Uterus (tissue), 4 donors: Measurements from ENCODE around the gene PI4K2B. TPM values are rescaled to one million over a fixed set of nuclear protein-coding genes. Genes with fewer than 3 reads are reported as not detected.

Source experiments
- DNase-seq, 2 donors: peaks; one replicate each; pipeline ENCODE4 v3.0.0-alpha.2; 2019 to 2020
- H3K27ac ChIP-seq, 2 donors: fragments of 200-600 bp; sonication (generic); 1 replicate in 1 of 2; 2 replicates in 1 of 2; pipeline ENCODE4 v1.5.1; 2016 to 2018
- H3K27me3 ChIP-seq, 2 donors: fragments of 200-600 bp; sonication (generic); one replicate each; pipeline ENCODE4 v1.5.1; 2018 to 2019; ENCODE audit warnings: control low read depth in 1 of 2
- H3K36me3 ChIP-seq, 2 donors: fragments of 200-600 bp; sonication (generic); one replicate each; pipeline ENCODE4 v1.5.1; 2019; ENCODE audit warnings: control low read depth in 1 of 2
- H3K4me1 ChIP-seq, 2 donors: fragments of 200-600 bp; sonication (generic); one replicate each; pipeline ENCODE4 v1.5.1; 2018 to 2019; ENCODE audit warnings: control low read depth in 1 of 2
- H3K4me3 ChIP-seq, 2 donors: fragments of 200-600 bp; sonication (generic); 1 replicate in 1 of 2; 2 replicates in 1 of 2; pipeline ENCODE4 v1.5.1; 2018 to 2019; ENCODE audit warnings: mild to moderate bottlenecking in 1 of 2
- H3K9me3 ChIP-seq, 2 donors: fragments of 200-600 bp; sonication (generic); one replicate each; pipeline ENCODE4 v1.5.1; 2019; ENCODE audit warnings: control low read depth in 1 of 2
- POLR2A ChIP-seq, 2 donors: fragments of 450-650 bp; IDR thresholded peaks; one replicate each; pipeline ENCODE4 v1.6.1; 2016; ENCODE audit warnings: antibody characterized with exemption in 2 of 2, mild to moderate bottlenecking in 1 of 2, moderate library complexity in 1 of 2
- intact Hi-C: fragments of 100-400 bp; cut with DNase I; formaldehyde crosslinking; loops from one replicate; pipeline ENCODE4 v1.15.1; 2023; ENCODE audit warnings: low total_unique reads
- total RNA-seq, 4 donors: library from RNA; depleted of rRNA in 3 of 4; stranded (reverse); fragments of >200 nt in 3 of 4; gene quantifications; one replicate each; pipeline versions ENCODE4 v1.1.0 to v1.2.4, GENCODE V29; 2014 to 2023
- TF ChIP-seq, protein P1 (sequence below), 4 experiments: fragments of 200-600 bp in 2 of 4; fragments of 450-650 bp in 2 of 4; sonication (generic) in 2 of 4; IDR thresholded peaks; one replicate each; pipeline ENCODE4 v1.5.1; 2016 to 2019; ENCODE audit warnings: antibody characterized with exemption in 4 of 4, mild to moderate bottlenecking in 2 of 4, moderate library complexity in 1 of 4
- donor health status: DM: yes; HTN: yes; CAD: no.

PI4K2B gene
- total RNA-seq = 10 to 100 TPM in 3 of 4 donors, 1 to 10 TPM in 1; 2.8 to 27.4 (median 18.2) TPM

DNA sequence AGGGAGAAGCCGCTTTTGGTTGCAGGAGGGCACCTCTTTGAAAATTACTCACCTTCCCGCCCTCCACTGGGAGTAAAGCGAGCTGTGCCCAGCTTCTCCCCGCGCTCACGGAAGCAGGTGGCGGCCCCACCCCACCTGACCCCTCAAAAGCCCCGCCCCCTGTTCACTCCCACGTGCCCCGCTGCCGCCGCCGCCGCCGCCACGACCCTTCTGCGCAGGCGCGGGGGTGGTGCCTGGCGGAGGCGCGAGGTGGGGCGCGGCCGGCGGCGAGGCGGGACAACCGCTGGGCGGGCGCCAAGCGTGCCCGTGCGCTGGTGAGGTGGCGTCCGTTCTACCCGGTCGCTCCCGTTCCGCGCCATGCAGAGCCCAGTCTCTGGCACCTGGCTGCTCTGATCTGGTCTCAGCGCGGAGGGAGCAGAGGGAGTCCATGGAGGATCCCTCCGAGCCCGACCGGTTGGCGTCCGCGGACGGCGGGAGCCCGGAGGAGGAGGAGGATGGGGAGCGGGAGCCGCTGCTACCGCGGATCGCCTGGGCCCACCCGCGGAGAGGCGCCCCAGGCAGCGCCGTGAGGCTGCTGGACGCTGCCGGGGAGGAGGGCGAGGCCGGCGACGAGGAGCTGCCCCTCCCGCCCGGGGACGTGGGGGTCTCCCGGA is at the start of gene PI4K2B:
PI4K2B (plus strand) TSS at position 297 of the 653 bp plus-strand sequence; CDS start at position 428, 131 bp downstream.
- peak; percentile 80 to 84 for DNase-seq
- Histone ChIP-seq H3K36me3 (no peaks in the 10 kb centered on the region), H3K4me1 (peaks cover 0 to 5% of the 10 kb centered on the region in 2 donors), H3K4me3 (peak within 1 kb of the TSS; percentile 62 to 85), H3K27me3 (no peaks in the 10 kb centered on the region), H3K9me3 (no peaks in the 10 kb centered on the region), H3K27ac (peak within 1 kb of the TSS; percentile 92 to 98)
- intact Hi-C loops = no loop called here
- peak; percentile 54 to 90 for TF ChIP-seq POLR2A (IDR thresholded peaks at IDR 0.05)
- TF ChIP-seq, protein P1, sequence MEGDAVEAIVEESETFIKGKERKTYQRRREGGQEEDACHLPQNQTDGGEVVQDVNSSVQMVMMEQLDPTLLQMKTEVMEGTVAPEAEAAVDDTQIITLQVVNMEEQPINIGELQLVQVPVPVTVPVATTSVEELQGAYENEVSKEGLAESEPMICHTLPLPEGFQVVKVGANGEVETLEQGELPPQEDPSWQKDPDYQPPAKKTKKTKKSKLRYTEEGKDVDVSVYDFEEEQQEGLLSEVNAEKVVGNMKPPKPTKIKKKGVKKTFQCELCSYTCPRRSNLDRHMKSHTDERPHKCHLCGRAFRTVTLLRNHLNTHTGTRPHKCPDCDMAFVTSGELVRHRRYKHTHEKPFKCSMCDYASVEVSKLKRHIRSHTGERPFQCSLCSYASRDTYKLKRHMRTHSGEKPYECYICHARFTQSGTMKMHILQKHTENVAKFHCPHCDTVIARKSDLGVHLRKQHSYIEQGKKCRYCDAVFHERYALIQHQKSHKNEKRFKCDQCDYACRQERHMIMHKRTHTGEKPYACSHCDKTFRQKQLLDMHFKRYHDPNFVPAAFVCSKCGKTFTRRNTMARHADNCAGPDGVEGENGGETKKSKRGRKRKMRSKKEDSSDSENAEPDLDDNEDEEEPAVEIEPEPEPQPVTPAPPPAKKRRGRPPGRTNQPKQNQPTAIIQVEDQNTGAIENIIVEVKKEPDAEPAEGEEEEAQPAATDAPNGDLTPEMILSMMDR (IDR thresholded peaks at IDR 0.05) = no peak

DNA sequence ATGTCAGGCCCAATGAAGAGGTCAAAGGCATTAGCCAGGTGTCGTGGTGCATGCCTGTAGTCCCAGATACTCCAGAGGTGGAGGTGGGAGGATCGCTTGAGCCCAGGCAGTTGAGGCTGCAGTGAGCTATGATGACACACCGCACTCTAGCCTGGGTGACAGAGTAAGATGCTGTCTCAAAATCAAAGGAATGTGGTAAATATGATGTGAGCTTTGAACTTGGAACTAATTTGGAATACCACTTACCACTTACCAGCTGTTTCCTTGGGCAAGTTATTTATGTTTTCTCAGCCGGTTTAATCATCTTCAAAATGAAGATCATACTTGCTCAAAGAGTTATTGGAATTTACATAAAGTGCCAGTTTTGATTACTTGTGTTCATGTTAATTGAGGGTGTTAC is 49.8 kb upstream of the PI4K2B start:
- no peak overlapping the region for H3K27ac ChIP-seq
- no peaks in the 10 kb centered on the region for H3K9me3 ChIP-seq
- H3K27me3 ChIP-seq = no peaks in the 10 kb centered on the region
- no peak overlapping the region for H3K4me3 ChIP-seq
- DNase-seq = no peak
- TF ChIP-seq POLR2A (IDR thresholded peaks at IDR 0.05) = no peak
- TF ChIP-seq, protein P1 (IDR thresholded peaks at IDR 0.05) = no peak
- no peaks in the 10 kb centered on the region for H3K4me1 ChIP-seq
- no peaks in the 10 kb centered on the region for H3K36me3 ChIP-seq
- intact Hi-C loops = no loop called here

DNA sequence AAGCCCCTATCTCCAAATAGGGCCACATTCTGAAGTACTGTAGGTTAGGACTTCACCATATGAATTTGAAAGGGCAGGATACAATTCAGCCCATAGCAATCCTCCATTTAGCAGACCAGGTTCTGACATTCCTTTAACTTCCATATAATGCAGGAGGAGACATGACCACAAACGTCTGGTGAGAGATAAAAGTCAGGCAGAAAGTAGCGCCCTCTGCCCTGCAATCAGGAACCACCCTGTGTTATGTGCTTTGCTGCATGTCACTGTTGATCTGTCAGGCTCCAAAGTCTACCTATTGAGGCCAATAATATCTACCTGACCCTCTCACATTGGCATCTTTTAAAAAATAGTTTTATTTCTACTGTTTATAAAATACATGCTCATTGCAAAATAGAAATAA is 43.4 kb upstream of the PI4K2B start:
- no peaks in the 10 kb centered on the region for H3K4me1 ChIP-seq
- no peak overlapping the region for H3K27ac ChIP-seq
- no peaks in the 10 kb centered on the region for H3K9me3 ChIP-seq
- H3K4me3 ChIP-seq = no peak overlapping the region
- H3K36me3 ChIP-seq = no peaks in the 10 kb centered on the region
- intact Hi-C loops = no loop called here
- DNase-seq = no peak
- TF ChIP-seq POLR2A (IDR thresholded peaks at IDR 0.05) = no peak
- TF ChIP-seq, protein P1 (IDR thresholded peaks at IDR 0.05) = no peak
- H3K27me3 ChIP-seq = no peaks in the 10 kb centered on the region

- H3K9me3 ChIP-seq = no peaks in the 10 kb centered on the region
- no peak for DNase-seq
- H3K27me3 ChIP-seq = no peaks in the 10 kb centered on the region
- TF ChIP-seq POLR2A (IDR thresholded peaks at IDR 0.05) = no peak
- TF ChIP-seq, protein P1 (IDR thresholded peaks at IDR 0.05) = no peak
- no peaks in the 10 kb centered on the region for H3K4me1 ChIP-seq
- intact Hi-C loops = no loop called here
- H3K36me3 ChIP-seq = no peaks in the 10 kb centered on the region
- no peak overlapping the region for H3K4me3 ChIP-seq
- no peak overlapping the region for H3K27ac ChIP-seq
These were observed 35.1 kb upstream of the PI4K2B start for GRCh38 chr4:25198713-25199112.

DNA sequence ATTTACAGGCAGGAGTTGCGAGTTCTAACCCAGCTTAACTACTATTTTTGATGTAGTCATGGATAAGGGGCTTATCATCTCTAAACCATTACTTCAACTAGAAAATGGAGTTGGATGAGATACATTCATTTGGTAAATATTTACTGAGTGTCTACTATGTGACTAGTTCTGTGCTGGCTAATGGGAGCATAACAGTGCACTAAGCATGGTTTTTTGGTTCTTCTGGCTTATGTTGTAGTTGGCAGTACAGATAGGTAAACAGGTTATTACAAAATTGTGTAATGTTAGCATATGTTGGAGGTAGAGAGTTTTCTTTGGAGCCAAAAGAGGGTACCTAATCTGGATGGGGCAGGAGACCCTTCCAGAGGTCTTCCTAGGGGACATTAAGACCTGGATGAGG is 25.8 kb upstream of the PI4K2B start:
- H3K9me3 ChIP-seq = peaks cover 0 to 6% of the 10 kb centered on the region in 2 donors
- H3K4me3 ChIP-seq = no peak overlapping the region
- no peaks in the 10 kb centered on the region for H3K27me3 ChIP-seq
- intact Hi-C loops = no loop called here
- H3K4me1 ChIP-seq = no peaks in the 10 kb centered on the region
- no peak for DNase-seq
- H3K36me3 ChIP-seq = no peaks in the 10 kb centered on the region
- no peak for TF ChIP-seq POLR2A (IDR thresholded peaks at IDR 0.05)
- TF ChIP-seq, protein P1 (IDR thresholded peaks at IDR 0.05) = no peak
- no peak overlapping the region for H3K27ac ChIP-seq
